Activated T-helper 2 cell treated with anti-CD3 and anti-CD28 coated beads, Interferon-gamma antibody, Interleukin-2, Interleukin-4, amounts not matched to agents 10 μg/mL and 5 μg/mL and 100 μg/mL, durations not matched to agents 14 hours and 24 hours and 36 hours (primary cell): Measurements from ENCODE around the gene DNA2. TPM values are rescaled to one million over a fixed set of nuclear protein-coding genes. Genes with fewer than 3 reads are reported as not detected.
"Not testable (repeated sequence)": the region's sequence is repeated elsewhere in the genome, so short reads cannot be mapped to it uniquely, and the experiment has no call there.

Experiments used
- DNase-seq: peaks from one replicate; pipeline ENCODE4 v3.0.0; 2021; ENCODE audit warnings: low spot score
- H3K27ac Mint-ChIP-seq: one replicate; pipeline ENCODE4 v1.8.0; 2021; ENCODE audit warnings: mixed read lengths
- H3K27me3 Mint-ChIP-seq: one replicate; pipeline ENCODE4 v1.8.0; 2021; ENCODE audit warnings: low read depth, mixed read lengths
- H3K36me3 Mint-ChIP-seq: one replicate; pipeline ENCODE4 v1.8.0; 2021; ENCODE audit warnings: low read depth, mixed read lengths
- H3K4me1 Mint-ChIP-seq: one replicate; pipeline ENCODE4 v1.8.0; 2021; ENCODE audit warnings: low read depth, mixed read lengths
- H3K4me3 Mint-ChIP-seq: one replicate; pipeline ENCODE4 v1.8.0; 2021; ENCODE audit warnings: low read depth, mild to moderate bottlenecking, moderate library complexity, mixed read lengths
- H3K9me3 Mint-ChIP-seq: one replicate; pipeline ENCODE4 v1.8.0; 2021; ENCODE audit warnings: mixed read lengths
- intact Hi-C: fragments of 100-400 bp; cut with micrococcal nuclease; formaldehyde crosslinking; loops from one replicate; pipeline ENCODE4 v1.15.1; 2023
- total RNA-seq: library from RNA; stranded (reverse); gene quantifications from 2 replicates; pipeline ENCODE4 v1.2.3, GENCODE V29; 2022

DNA2 gene
- total RNA-seq, 1 donor from 2014 or later: 51.6 TPM

DNA sequence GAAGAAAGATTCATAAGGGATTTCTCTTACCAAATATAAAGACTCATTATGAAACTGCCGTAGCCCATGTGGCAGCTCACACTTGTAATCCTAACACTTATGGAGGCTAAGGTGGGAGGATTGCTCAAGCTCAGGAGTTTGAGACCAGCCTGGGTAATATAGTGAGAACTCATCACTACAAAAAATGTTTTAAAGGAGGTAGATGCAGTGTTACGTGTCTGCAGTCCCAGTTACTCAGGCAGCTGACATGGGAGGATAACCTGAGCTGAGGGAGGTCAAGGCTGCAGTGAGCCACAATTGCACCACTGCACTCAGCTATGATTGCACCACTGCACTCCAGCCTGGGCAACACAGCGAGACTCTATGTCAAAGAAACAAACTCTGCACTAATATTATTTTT is 18.1 kb upstream of the DNA2 start:
- H3K4me1 Mint-ChIP-seq: no peaks in the 10 kb centered on the region
- H3K9me3 Mint-ChIP-seq: no peaks in the 10 kb centered on the region
- H3K27me3 Mint-ChIP-seq: no peaks in the 10 kb centered on the region
- peaks cover 23% of the 10 kb centered on the region for H3K36me3 Mint-ChIP-seq
- DNase-seq: no peak
- no peak overlapping the region for H3K4me3 Mint-ChIP-seq
- intact Hi-C loops: no loop called here
- no peak overlapping the region for H3K27ac Mint-ChIP-seq

GRCh38 chr10:68474021-68474420 is 2.2 kb upstream of the DNA2 start:
- no peak overlapping the region for H3K4me3 Mint-ChIP-seq
- H3K9me3 Mint-ChIP-seq: no peaks in the 10 kb centered on the region
- H3K27me3 Mint-ChIP-seq: no peaks in the 10 kb centered on the region
- intact Hi-C loops: loop anchor here (5.0 kb wide), 3 partner anchors 142 to 428 kb away; partner anchors contain the start of genes CCAR1, DDX50, HNRNPH3 and PBLD
- H3K36me3 Mint-ChIP-seq: peaks cover 25% of the 10 kb centered on the region
- H3K27ac Mint-ChIP-seq: no peak overlapping the region
- DNase-seq: no peak
- H3K4me1 Mint-ChIP-seq: peaks cover 20% of the 10 kb centered on the region

DNA sequence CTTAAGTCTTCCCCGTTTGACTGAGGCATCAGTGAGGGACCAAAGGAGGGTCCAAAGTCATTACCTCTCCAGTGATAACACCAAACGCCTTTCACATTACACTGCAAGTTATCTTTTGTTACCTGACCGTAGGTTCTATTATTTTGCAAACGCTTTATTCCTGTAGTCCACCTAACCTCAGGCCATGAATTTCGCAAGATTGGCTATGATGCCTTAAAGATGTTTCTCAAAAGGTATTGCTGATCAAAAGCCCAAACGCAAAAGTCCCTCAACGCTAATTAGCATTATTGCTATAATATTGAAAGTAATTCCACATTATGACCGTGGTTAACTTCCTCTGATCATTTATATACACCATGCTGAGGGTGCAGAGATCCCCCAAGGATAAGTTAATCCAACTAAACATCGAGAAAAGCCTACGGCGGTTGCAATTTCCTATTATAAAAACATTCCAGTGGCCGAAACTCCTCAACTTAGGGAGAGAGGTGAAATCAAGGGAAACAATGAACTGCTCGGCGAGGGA is 649 bp downstream of the DNA2 start:
- Mint-ChIP-seq H3K4me1 (peaks cover 26% of the 10 kb centered on the region), H3K4me3 (peak overlapping the region; percentile 97), H3K27ac (peak overlapping the region; percentile 95), H3K9me3 (no peaks in the 10 kb centered on the region), H3K27me3 (no peaks in the 10 kb centered on the region), H3K36me3 (peaks cover 39% of the 10 kb centered on the region)
- DNase-seq: no peak
- intact Hi-C loops: loop anchor here (1.0 to 5.0 kb wide), 4 partner anchors 56 to 431 kb away; partner anchors contain the start of genes CCAR1, DDX50, HNRNPH3 and PBLD

DNA sequence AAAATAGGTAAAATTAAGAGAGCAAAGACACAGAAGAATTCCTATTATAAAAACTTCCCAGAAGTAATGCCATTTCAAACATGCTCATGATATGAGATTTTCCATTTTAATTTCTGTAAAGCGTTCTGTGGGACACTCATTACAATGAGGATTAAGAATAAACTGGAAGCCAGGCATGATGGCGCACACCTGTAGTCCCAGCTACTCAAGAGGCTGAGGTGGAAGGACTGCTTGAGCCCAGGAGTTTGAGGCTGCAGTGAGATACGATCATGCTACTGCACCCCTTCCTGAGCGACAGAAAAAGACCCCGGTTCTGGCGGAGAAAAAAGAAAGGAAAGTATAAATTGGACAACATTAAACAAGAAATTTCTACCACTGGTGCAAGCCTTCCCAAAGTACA is 1.5 kb downstream of the DNA2 start:
- Mint-ChIP-seq H3K27ac (peak overlapping the region; percentile 7), H3K4me1 (peaks cover 26% of the 10 kb centered on the region)
- intact Hi-C loops: loop anchor here (5.0 kb wide), 3 partner anchors 138 to 432 kb away; partner anchors contain the start of genes CCAR1, DDX50, HNRNPH3 and PBLD

DNA sequence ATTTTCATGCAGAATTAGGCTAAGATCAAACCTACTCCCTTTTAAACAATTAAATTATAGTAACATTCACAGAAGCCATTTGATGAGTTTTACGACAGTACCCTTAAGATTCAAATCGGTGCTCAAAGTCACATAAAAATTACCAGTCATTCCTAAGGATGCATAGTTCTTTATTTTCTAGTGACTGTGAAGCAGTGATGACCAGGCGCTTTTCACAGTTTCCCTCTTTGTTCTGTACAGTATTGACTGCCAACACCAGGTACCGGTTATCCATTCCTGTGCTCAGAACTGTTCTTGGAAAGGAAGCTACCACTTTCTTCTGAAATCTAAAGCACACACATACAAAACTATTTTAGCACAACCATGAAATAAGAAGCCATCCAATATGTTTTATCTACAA is 1.9 kb downstream of the DNA2 start:
- Mint-ChIP-seq H3K27ac (no peak overlapping the region), H3K9me3 (no peaks in the 10 kb centered on the region), H3K4me1 (peaks cover 26% of the 10 kb centered on the region), H3K27me3 (no peaks in the 10 kb centered on the region), H3K4me3 (peak overlapping the region; percentile 97), H3K36me3 (peaks cover 50% of the 10 kb centered on the region)
- no peak for DNase-seq
- intact Hi-C loops: loop anchor here (5.0 kb wide), 3 partner anchors 138 to 432 kb away; partner anchors contain the start of genes CCAR1, DDX50, HNRNPH3 and PBLD

More for the DNA sequence above, 1.5 kb downstream of the DNA2 start:
- DNase-seq: no peak
- Mint-ChIP-seq H3K9me3 (no peaks in the 10 kb centered on the region), H3K36me3 (peaks cover 46% of the 10 kb centered on the region), H3K4me3 (peak overlapping the region; percentile 97), H3K27me3 (no peaks in the 10 kb centered on the region)

- H3K27ac Mint-ChIP-seq, H3K4me1 Mint-ChIP-seq, DNase-seq, H3K9me3 Mint-ChIP-seq, H3K4me3 Mint-ChIP-seq, H3K27me3 Mint-ChIP-seq, intact Hi-C loops: not testable (repeated sequence)
- H3K36me3 Mint-ChIP-seq: peaks cover 65% of the 10 kb centered on the region
These were observed 7.0 kb downstream of the DNA2 start for GRCh38 chr10:68464729-68465128.

GRCh38 chr10:68463365-68464093 is 8.2 kb downstream of the DNA2 start:
- DNase-seq: no peak
- intact Hi-C loops: no loop called here
- Mint-ChIP-seq H3K27ac (no peak overlapping the region), H3K9me3 (no peaks in the 10 kb centered on the region), H3K4me3 (no peak overlapping the region), H3K36me3 (peaks cover 65% of the 10 kb centered on the region), H3K27me3 (no peaks in the 10 kb centered on the region), H3K4me1 (peaks cover 4% of the 10 kb centered on the region)

DNA sequence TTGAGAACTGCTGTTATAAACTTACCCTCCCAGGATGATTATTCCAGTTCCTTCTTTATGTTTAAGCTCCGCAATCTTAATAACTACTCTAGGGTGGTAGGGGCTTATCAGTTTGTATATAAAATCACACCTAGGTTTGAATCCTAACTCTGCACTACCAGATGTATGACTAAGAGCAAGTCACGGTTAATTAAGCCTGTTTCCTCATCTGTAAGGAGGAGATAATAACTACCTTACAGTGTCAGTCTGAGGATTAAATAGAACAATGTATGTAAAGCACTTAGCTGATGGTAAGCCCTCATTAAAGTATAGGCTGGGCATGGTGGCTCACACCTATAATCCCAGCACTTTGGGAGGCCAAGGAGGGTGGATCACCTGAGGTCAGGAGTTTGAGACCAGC is 9.2 kb downstream of the DNA2 start:
- Mint-ChIP-seq H3K9me3 (no peaks in the 10 kb centered on the region), H3K4me3 (no peak overlapping the region), H3K4me1 (no peaks in the 10 kb centered on the region), H3K36me3 (peaks cover 60% of the 10 kb centered on the region), H3K27me3 (no peaks in the 10 kb centered on the region), H3K27ac (no peak overlapping the region)
- DNase-seq: no peak
- intact Hi-C loops: no loop called here

DNA sequence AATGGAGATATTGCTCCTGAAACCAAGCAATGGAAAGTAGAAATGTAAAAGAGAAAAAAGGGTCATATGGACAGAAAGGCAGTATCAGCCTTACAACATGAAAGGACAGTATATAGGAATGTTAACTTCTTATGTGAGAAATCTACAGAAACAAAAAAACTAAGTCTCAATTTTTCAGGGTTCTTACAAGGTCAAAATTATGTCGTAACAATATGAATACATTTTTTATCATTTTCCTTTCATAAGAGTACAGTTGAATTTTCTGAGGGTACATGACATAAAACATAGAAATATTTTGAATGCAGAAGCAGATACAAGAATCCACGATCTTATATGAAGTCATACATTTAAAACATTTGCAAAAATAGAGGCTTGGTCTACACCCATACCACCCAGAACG is 10.7 kb downstream of the DNA2 start:
- Mint-ChIP-seq H3K27me3 (no peaks in the 10 kb centered on the region), H3K36me3 (peaks cover 60% of the 10 kb centered on the region), H3K4me1 (no peaks in the 10 kb centered on the region), H3K27ac (no peak overlapping the region), H3K9me3 (no peaks in the 10 kb centered on the region), H3K4me3 (no peak overlapping the region)
- DNase-seq: no peak
- intact Hi-C loops: no loop called here

DNA sequence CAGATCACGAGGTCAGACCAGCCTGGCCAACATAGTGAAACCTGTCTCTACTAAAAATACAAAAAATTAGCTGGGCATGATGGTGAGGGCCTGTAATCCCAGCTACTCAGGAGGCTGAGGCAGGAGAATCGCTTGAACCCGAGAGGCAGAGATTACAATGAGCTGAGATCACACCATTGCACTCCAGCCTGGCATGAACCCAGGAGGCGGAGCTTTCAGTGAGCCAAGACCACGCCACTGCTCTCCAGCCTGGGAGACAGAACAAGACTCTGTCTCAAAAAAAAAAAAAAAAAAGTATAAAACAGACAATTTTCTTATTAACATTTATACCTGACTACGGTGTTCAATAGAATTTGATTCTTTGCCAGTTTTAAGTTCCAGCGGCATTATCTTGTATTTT is 22.1 kb downstream of the DNA2 start:
- H3K27ac Mint-ChIP-seq, H3K4me3 Mint-ChIP-seq, H3K27me3 Mint-ChIP-seq, H3K9me3 Mint-ChIP-seq, H3K4me1 Mint-ChIP-seq, DNase-seq, intact Hi-C loops: not testable (repeated sequence)
- H3K36me3 Mint-ChIP-seq: peaks cover 48% of the 10 kb centered on the region

- Mint-ChIP-seq H3K4me3 (no peak overlapping the region), H3K4me1 (no peaks in the 10 kb centered on the region), H3K36me3 (peaks cover 44% of the 10 kb centered on the region), H3K9me3 (no peaks in the 10 kb centered on the region), H3K27me3 (no peaks in the 10 kb centered on the region), H3K27ac (no peak overlapping the region)
- intact Hi-C loops: no loop called here
- DNase-seq: no peak
These were observed 25.6 kb downstream of the DNA2 start for GRCh38 chr10:68446179-68446578.

DNA sequence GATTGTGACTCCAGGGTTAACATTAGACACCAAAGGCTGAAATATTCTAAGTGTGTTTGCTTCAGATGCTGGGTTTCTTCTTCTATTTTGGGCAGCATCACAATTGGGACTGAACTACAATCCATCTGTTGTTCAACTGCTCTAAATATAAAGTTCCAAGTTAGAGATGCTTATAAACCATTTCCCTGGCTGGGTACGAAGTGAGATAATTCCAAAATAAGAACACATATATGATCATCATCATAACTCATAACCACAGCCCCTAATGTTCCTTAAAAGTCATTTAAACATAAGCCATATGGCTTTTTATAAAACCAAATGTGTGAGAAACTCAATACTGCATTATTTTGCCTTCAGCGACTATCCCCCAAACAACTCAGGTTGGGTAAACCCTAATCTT is 28.8 kb downstream of the DNA2 start:
- no peak overlapping the region for H3K27ac Mint-ChIP-seq
- no peaks in the 10 kb centered on the region for H3K4me1 Mint-ChIP-seq
- intact Hi-C loops: no loop called here
- H3K4me3 Mint-ChIP-seq: no peak overlapping the region
- no peak for DNase-seq
- no peaks in the 10 kb centered on the region for H3K27me3 Mint-ChIP-seq
- peaks cover 36% of the 10 kb centered on the region for H3K36me3 Mint-ChIP-seq
- no peaks in the 10 kb centered on the region for H3K9me3 Mint-ChIP-seq

GRCh38 chr10:68440898-68441297 is 30.9 kb downstream of the DNA2 start:
- no peaks in the 10 kb centered on the region for H3K9me3 Mint-ChIP-seq
- H3K27ac Mint-ChIP-seq: no peak overlapping the region
- peaks cover 43% of the 10 kb centered on the region for H3K36me3 Mint-ChIP-seq
- H3K27me3 Mint-ChIP-seq: no peaks in the 10 kb centered on the region
- H3K4me3 Mint-ChIP-seq: no peak overlapping the region
- H3K4me1 Mint-ChIP-seq: no peaks in the 10 kb centered on the region
- DNase-seq: no peak
- intact Hi-C loops: no loop called here
